ENCODE measurements around the gene TEX52. TPM values are rescaled to one million over a fixed set of nuclear protein-coding genes. Genes with fewer than 3 reads are reported as not detected.

The TEX52 gene
- polyA plus RNA-seq, 1 donor (not counting 4 experiments of a cell fraction or from before 2014, with no cell fraction given), result not detected

DNA sequence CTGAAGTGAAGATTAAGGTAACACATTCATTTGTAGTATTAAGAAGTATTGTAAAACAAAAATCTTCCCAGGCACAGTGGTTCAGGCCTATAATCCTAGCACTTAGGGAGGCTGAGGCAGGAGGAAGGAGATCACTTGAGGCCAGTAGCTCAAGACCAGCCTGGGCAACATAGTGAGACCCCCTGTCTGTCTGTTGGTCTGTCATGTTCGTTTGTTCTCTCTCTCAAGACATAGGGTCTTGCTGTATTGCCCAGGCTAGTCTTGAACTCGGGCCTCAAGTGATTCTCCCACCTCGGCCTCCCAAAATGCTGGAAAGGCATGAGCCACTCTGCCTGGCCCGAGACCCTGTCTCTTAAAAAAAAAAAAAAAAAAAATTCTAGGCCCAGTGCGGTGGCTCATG is 40.6 kb upstream of the TEX52 start:
- no peaks in the 10 kb centered on the region for H4K20me1 ChIP-seq (ENCODE audit: control insufficient read depth, extremely low read depth, insufficient read depth, low read length)
- no peaks in the 10 kb centered on the region for H3K27me3 ChIP-seq (ENCODE audit: control insufficient read depth, extremely low read depth, insufficient read depth, low read length)
- H3K79me2 ChIP-seq (ENCODE audit: control insufficient read depth, insufficient read depth, low read length), result peaks cover 26% of the 10 kb centered on the region
- dilution Hi-C loops (cut with MboI; ENCODE audit: extremely low pct_ligation_motif_present, low sequenced_read_pairs), result no loop called here
- no peak for FAIRE-seq
- no peak overlapping the region for H3K9ac ChIP-seq (ENCODE audit: control insufficient read depth, extremely low read depth, insufficient read depth, low read length)
- no peak overlapping the region for H3K27ac ChIP-seq (ENCODE audit: control insufficient read depth, insufficient read depth, low read length)
- TF ChIP-seq, protein P1, sequence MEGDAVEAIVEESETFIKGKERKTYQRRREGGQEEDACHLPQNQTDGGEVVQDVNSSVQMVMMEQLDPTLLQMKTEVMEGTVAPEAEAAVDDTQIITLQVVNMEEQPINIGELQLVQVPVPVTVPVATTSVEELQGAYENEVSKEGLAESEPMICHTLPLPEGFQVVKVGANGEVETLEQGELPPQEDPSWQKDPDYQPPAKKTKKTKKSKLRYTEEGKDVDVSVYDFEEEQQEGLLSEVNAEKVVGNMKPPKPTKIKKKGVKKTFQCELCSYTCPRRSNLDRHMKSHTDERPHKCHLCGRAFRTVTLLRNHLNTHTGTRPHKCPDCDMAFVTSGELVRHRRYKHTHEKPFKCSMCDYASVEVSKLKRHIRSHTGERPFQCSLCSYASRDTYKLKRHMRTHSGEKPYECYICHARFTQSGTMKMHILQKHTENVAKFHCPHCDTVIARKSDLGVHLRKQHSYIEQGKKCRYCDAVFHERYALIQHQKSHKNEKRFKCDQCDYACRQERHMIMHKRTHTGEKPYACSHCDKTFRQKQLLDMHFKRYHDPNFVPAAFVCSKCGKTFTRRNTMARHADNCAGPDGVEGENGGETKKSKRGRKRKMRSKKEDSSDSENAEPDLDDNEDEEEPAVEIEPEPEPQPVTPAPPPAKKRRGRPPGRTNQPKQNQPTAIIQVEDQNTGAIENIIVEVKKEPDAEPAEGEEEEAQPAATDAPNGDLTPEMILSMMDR (optimal IDR thresholded peaks at IDR 0.05 in 1 of 3, IDR thresholded peaks at IDR 0.05 in 1 of 3, conservative IDR thresholded peaks at IDR 0.05 in 1 of 3; ENCODE audit: extremely low read depth in 1 of 3, insufficient read depth in 2 of 3, low read length in 3 of 3), result no peak
- no peak for TF ChIP-seq EZH2 (IDR thresholded peaks at IDR 0.05; ENCODE audit: low read length)
- H3K4me2 ChIP-seq (ENCODE audit: control insufficient read depth, extremely low read depth, insufficient read depth, low read depth, low read length), result no peak overlapping the region
- H3K9me1 ChIP-seq (ENCODE audit: control insufficient read depth, extremely low read depth, insufficient read depth, low read length), result no peaks in the 10 kb centered on the region
- H3K4me1 ChIP-seq (ENCODE audit: control insufficient read depth, extremely low read depth, insufficient read depth, low read length), result peaks cover 11% of the 10 kb centered on the region
- no peaks in the 10 kb centered on the region for H3K9me3 ChIP-seq (ENCODE audit: control insufficient read depth, low read depth, low read length)
- H3K4me3 ChIP-seq (ENCODE audit: control insufficient read depth in 2 of 3, extremely low read depth in 1 of 3, insufficient read depth in 2 of 3, low read depth in 1 of 3, low read length in 3 of 3), result no peak overlapping the region
- no peaks in the 10 kb centered on the region for H3K36me3 ChIP-seq (ENCODE audit: control insufficient read depth in 2 of 2, extremely low read depth in 1 of 2, insufficient read depth in 2 of 2, low read length in 2 of 2)
- no peak overlapping the region for H2AFZ ChIP-seq (ENCODE audit: control insufficient read depth, low read length)
- no peak for DNase-seq (ENCODE audit: low read depth, low spot score)

- Histone ChIP-seq H3K36me3 (ENCODE audit: control insufficient read depth in 2 of 2, extremely low read depth in 1 of 2, insufficient read depth in 2 of 2, low read length in 2 of 2) (no peaks in the 10 kb centered on the region), H3K79me2 (ENCODE audit: control insufficient read depth, insufficient read depth, low read length) (peaks cover 35% of the 10 kb centered on the region), H3K9me1 (ENCODE audit: control insufficient read depth, extremely low read depth, insufficient read depth, low read length) (no peaks in the 10 kb centered on the region), H4K20me1 (ENCODE audit: control insufficient read depth, extremely low read depth, insufficient read depth, low read length) (no peaks in the 10 kb centered on the region), H3K4me3 (ENCODE audit: control insufficient read depth in 2 of 3, extremely low read depth in 1 of 3, insufficient read depth in 2 of 3, low read depth in 1 of 3, low read length in 3 of 3) (no peak overlapping the region), H3K4me1 (ENCODE audit: control insufficient read depth, extremely low read depth, insufficient read depth, low read length) (peaks cover 15% of the 10 kb centered on the region), H2AFZ (ENCODE audit: control insufficient read depth, low read length) (no peak overlapping the region), H3K9me3 (ENCODE audit: control insufficient read depth, low read depth, low read length) (no peaks in the 10 kb centered on the region), H3K27ac (ENCODE audit: control insufficient read depth, insufficient read depth, low read length) (peak overlapping the region; percentile 8), H3K27me3 (ENCODE audit: control insufficient read depth, extremely low read depth, insufficient read depth, low read length) (no peaks in the 10 kb centered on the region), H3K4me2 (ENCODE audit: control insufficient read depth, extremely low read depth, insufficient read depth, low read depth, low read length) (no peak overlapping the region), H3K9ac (ENCODE audit: control insufficient read depth, extremely low read depth, insufficient read depth, low read length) (no peak overlapping the region)
- TF ChIP-seq EZH2 (IDR thresholded peaks at IDR 0.05; ENCODE audit: low read length), result no peak
- TF ChIP-seq, protein P1 (optimal IDR thresholded peaks at IDR 0.05 in 1 of 3, IDR thresholded peaks at IDR 0.05 in 1 of 3, conservative IDR thresholded peaks at IDR 0.05 in 1 of 3; ENCODE audit: extremely low read depth in 1 of 3, insufficient read depth in 2 of 3, low read length in 3 of 3), result no peak
- FAIRE-seq (peak; percentile 52), DNase-seq (ENCODE audit: low read depth, low spot score) (no peak)
- dilution Hi-C loops (cut with MboI; ENCODE audit: extremely low pct_ligation_motif_present, low sequenced_read_pairs), result no loop called here
Measured at GRCh38 chr12:2895511-2895910, 38.7 kb upstream of the TEX52 start.
